Endothelial cell of umbilical vein (primary cell): ENCODE measurements around the gene SPRING1.

Source experiments
- CTCF ChIP-seq, 2 donors: IDR thresholded peaks; 1 replicate in 1 of 2; 2 replicates in 1 of 2; pipeline ENCODE4 v1.5.1; 2011; ENCODE audit warnings: low read length in 2 of 2, mild to moderate bottlenecking in 2 of 2, moderate library complexity in 2 of 2, control low read depth in 1 of 2, inconsistent platforms in 1 of 2, low read depth in 1 of 2; ENCODE audit not compliant: insufficient read depth in 1 of 2; ENCODE audit errors: extremely low read depth in 1 of 2
- EZH2 ChIP-seq: IDR thresholded peaks from 2 replicates; pipeline ENCODE4 v1.6.1; 2012; ENCODE audit warnings: borderline replicate concordance, low read depth, mild to moderate bottlenecking, moderate library complexity, low read length, inconsistent platforms; ENCODE audit not compliant: severe bottlenecking
- MAX ChIP-seq: IDR thresholded peaks from 2 replicates; pipeline ENCODE4 v1.6.1; 2011; ENCODE audit not compliant: insufficient read depth, insufficient read length
- POLR2A ChIP-seq: IDR thresholded peaks from 2 replicates; pipeline ENCODE4 v1.6.1; 2012; ENCODE audit warnings: low read depth, mild to moderate bottlenecking, control low read depth, low read length
- POLR2AphosphoS5 ChIP-seq: IDR thresholded peaks from 2 replicates; pipeline ENCODE4 v1.6.1; 2012; ENCODE audit warnings: low read depth, mild to moderate bottlenecking, control low read depth, low read length, moderate library complexity; ENCODE audit not compliant: insufficient read depth

- TF ChIP-seq POLR2A, result no peak
- peak; percentile 78 to 84 for TF ChIP-seq CTCF (IDR thresholded peaks at IDR 0.05; ENCODE audit: extremely low read depth in 1 of 2, insufficient read depth in 1 of 2, low read depth in 1 of 2, low read length in 2 of 2)
- no peak for TF ChIP-seq POLR2AphosphoS5
- no peak for TF ChIP-seq EZH2
- no peak for TF ChIP-seq MAX
These were observed 34.6 kb downstream of the SPRING1 start for GRCh38 chr12:116703214-116703795.
